ENCODE measurements around the gene STRIP2. TPM values are rescaled to one million over a fixed set of nuclear protein-coding genes. Genes with fewer than 3 reads are reported as not detected.

Gene STRIP2
- total RNA-seq, 2 experiments from 2014 or later: 12.2 to 13.1 TPM

GRCh38 chr7:129535896-129536295 is 101.7 kb downstream of the STRIP2 start:
- CTCF ChIA-PET: no interaction called here
- Mint-ChIP-seq H3K27me3 (no peaks in the 10 kb centered on the region), H3K27ac (peak overlapping the region; percentile 39), H3K36me3 (ENCODE audit: low read depth) (no peaks in the 10 kb centered on the region), H3K4me3 (peak overlapping the region; percentile 6), H3K9me3 (no peaks in the 10 kb centered on the region), H3K4me1 (ENCODE audit: low read depth) (peaks cover 19% of the 10 kb centered on the region)
- intact Hi-C loops (cut with micrococcal nuclease): no loop called here
- POLR2A ChIA-PET: no interaction called here
- ATAC-seq (peak; percentile 67), DNase-seq (peak; percentile 56)
- TF ChIP-seq, protein P1, sequence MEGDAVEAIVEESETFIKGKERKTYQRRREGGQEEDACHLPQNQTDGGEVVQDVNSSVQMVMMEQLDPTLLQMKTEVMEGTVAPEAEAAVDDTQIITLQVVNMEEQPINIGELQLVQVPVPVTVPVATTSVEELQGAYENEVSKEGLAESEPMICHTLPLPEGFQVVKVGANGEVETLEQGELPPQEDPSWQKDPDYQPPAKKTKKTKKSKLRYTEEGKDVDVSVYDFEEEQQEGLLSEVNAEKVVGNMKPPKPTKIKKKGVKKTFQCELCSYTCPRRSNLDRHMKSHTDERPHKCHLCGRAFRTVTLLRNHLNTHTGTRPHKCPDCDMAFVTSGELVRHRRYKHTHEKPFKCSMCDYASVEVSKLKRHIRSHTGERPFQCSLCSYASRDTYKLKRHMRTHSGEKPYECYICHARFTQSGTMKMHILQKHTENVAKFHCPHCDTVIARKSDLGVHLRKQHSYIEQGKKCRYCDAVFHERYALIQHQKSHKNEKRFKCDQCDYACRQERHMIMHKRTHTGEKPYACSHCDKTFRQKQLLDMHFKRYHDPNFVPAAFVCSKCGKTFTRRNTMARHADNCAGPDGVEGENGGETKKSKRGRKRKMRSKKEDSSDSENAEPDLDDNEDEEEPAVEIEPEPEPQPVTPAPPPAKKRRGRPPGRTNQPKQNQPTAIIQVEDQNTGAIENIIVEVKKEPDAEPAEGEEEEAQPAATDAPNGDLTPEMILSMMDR (IDR thresholded peaks at IDR 0.05): no peak

- peak overlapping the region; percentile 6 for H3K4me3 Mint-ChIP-seq
- no peaks in the 10 kb centered on the region for H3K9me3 Mint-ChIP-seq
- peak overlapping the region; percentile 69 for H3K27ac Mint-ChIP-seq
- intact Hi-C loops (cut with micrococcal nuclease): no loop called here
- peak; percentile 27 for DNase-seq
- ChIA-PET CTCF (no interaction called here), POLR2A (no interaction called here)
- ATAC-seq: peak; percentile 48
- H3K27me3 Mint-ChIP-seq: no peaks in the 10 kb centered on the region
- peaks cover 16% of the 10 kb centered on the region for H3K4me1 Mint-ChIP-seq (ENCODE audit: low read depth)
- H3K36me3 Mint-ChIP-seq (ENCODE audit: low read depth): no peaks in the 10 kb centered on the region
- TF ChIP-seq, protein P1 (IDR thresholded peaks at IDR 0.05): no peak
Observed at GRCh38 chr7:129536323-129536722, 102.1 kb downstream of the STRIP2 start.

Other genes starting within 250 kb of the STRIP2 start
- 1 to 10 TPM in 1 of 2 experiments, under 1 TPM in 1; 0.81 to 1.7 TPM for gene SMO, start 245.8 kb upstream of the STRIP2 start, total RNA-seq
- 1 to 10 TPM; 8.1 to 9.6 TPM for gene AHCYL2, start 209.4 kb upstream of the STRIP2 start, total RNA-seq
- gene SMKR1, start 68.1 kb downstream of the STRIP2 start, total RNA-seq: 1 to 10 TPM; 2.6 to 3.6 TPM
- gene NRF1, start 177.3 kb downstream of the STRIP2 start, total RNA-seq: 10 to 100 TPM; 23.3 to 23.9 TPM

Data from activated CD8-positive, alpha-beta T cell treated with anti-CD3 and anti-CD28 coated beads for 36 hours (primary cell).